HEK293 (cell line): ENCODE results near the gene PAX3.

Experiments
- CTCF ChIA-PET: fragments of 350-600 bp; formaldehyde crosslinking; extraction: SDS; loops from one replicate; lab custom pipeline; 2021; ENCODE audit warnings: antibody characterized with exemption; lab: Yijun Ruan, JAX
- POLR2A ChIA-PET: fragments of 300-600 bp; formaldehyde crosslinking; extraction: SDS; loops from one replicate; lab custom pipeline; 2020; ENCODE audit warnings: antibody characterized with exemption, inconsistent platforms; lab: Yijun Ruan, JAX
- H3K27ac ChIP-seq: fragments of 200-500 bp; sonication (Bioruptor generic); 2 replicates; pipeline ENCODE4 v1.5.1; 2014; ENCODE audit warnings: low read depth, low read length, control low read depth, inconsistent platforms; ENCODE audit errors: extremely low read depth
- H3K36me3 ChIP-seq, 2 experiments: fragments of 200-500 bp in 1 of 2; sonication (Bioruptor generic) in 1 of 2; 1 replicate in 1 of 2; 2 replicates in 1 of 2; pipeline ENCODE4 v1.5.1; 2014 to 2017; ENCODE audit warnings: inconsistent platforms in 2 of 2, low read length in 2 of 2; ENCODE audit not compliant: control insufficient read depth in 2 of 2, insufficient read depth in 1 of 2
- H3K4me1 ChIP-seq: fragments of 200-500 bp; sonication (Bioruptor generic); 2 replicates; pipeline ENCODE4 v1.5.1; 2014; ENCODE audit warnings: mild to moderate bottlenecking, low read length, inconsistent platforms; ENCODE audit not compliant: control insufficient read depth, insufficient read depth
- H3K4me3 ChIP-seq: 2 replicates; pipeline ENCODE4 v1.5.1; 2011; ENCODE audit warnings: low read depth, mild to moderate bottlenecking, control low read depth, low read length, moderate library complexity
- H3K9me3 ChIP-seq: fragments of 200-500 bp; sonication (Bioruptor generic); 2 replicates; pipeline ENCODE4 v1.5.1; 2014; ENCODE audit warnings: low read depth, low read length, inconsistent platforms; ENCODE audit not compliant: control insufficient read depth, insufficient read depth
- FEZF1 ChIP-seq: fragments of 450-650 bp; formaldehyde crosslinking; IDR thresholded peaks from 2 replicates; pipeline ENCODE4 v1.5.1; 2016; ENCODE audit warnings: missing biosample characterization, missing genetic modification characterization
- HOXD13 ChIP-seq: sonication (generic); formaldehyde crosslinking; IDR thresholded peaks from 2 replicates; pipeline ENCODE4 v1.8.0; 2022; ENCODE audit warnings: missing genetic modification reagents, borderline replicate concordance
- KLF10 ChIP-seq: fragments of 450-650 bp; IDR thresholded peaks from 2 replicates; pipeline ENCODE4 v1.5.1; 2018; ENCODE audit warnings: missing biosample characterization, mild to moderate bottlenecking, missing genetic modification characterization
- OSR2 ChIP-seq: fragments of 450-650 bp; formaldehyde crosslinking; IDR thresholded peaks from 2 replicates; pipeline ENCODE4 v1.5.1; 2016; ENCODE audit warnings: missing biosample characterization, missing genetic modification characterization
- REPIN1 ChIP-seq: fragments of 450-650 bp; formaldehyde crosslinking; IDR thresholded peaks from 2 replicates; pipeline ENCODE4 v1.5.1; 2017; ENCODE audit warnings: missing biosample characterization, missing genetic modification characterization, low read depth
- ZBTB1 ChIP-seq: fragments of 450-650 bp; formaldehyde crosslinking; IDR thresholded peaks from 2 replicates; pipeline ENCODE4 v1.5.1; 2016; ENCODE audit warnings: missing biosample characterization, missing genetic modification characterization
- ZNF114 ChIP-seq: fragments of 450-650 bp; formaldehyde crosslinking; IDR thresholded peaks from 2 replicates; pipeline ENCODE4 v1.5.0; 2017; ENCODE audit warnings: missing biosample characterization, missing genetic modification characterization
- ZNF121 ChIP-seq: fragments of 450-650 bp; formaldehyde crosslinking; IDR thresholded peaks from 2 replicates; pipeline ENCODE4 v1.5.1; 2016; ENCODE audit warnings: missing biosample characterization, missing genetic modification characterization
- ZNF140 ChIP-seq: fragments of 450-650 bp; formaldehyde crosslinking; IDR thresholded peaks from 2 replicates; pipeline ENCODE4 v1.5.1; 2016; ENCODE audit warnings: missing biosample characterization, missing genetic modification characterization
- ZNF214 ChIP-seq: fragments of 450-650 bp; formaldehyde crosslinking; IDR thresholded peaks from 2 replicates; pipeline ENCODE4 v1.5.1; 2017; ENCODE audit warnings: missing biosample characterization, mild to moderate bottlenecking, missing genetic modification characterization, borderline replicate concordance
- ZNF274 ChIP-seq, 2 experiments: fragments of 200-500 bp in 1 of 2; fragments of 450-650 bp in 1 of 2; sonication (Bioruptor generic) in 1 of 2; formaldehyde crosslinking in 1 of 2; IDR thresholded peaks; 2 replicates each; pipeline versions ENCODE4 v1.5.1 to v1.6.1; 2014 to 2016; ENCODE audit warnings: borderline replicate concordance in 1 of 2, inconsistent platforms in 1 of 2, low read length in 1 of 2, missing biosample characterization in 1 of 2, missing genetic modification characterization in 1 of 2
- ZNF350 ChIP-seq: fragments of 450-650 bp; formaldehyde crosslinking; IDR thresholded peaks from 2 replicates; pipeline ENCODE4 v1.5.0; 2017; ENCODE audit warnings: missing biosample characterization, mild to moderate bottlenecking, missing genetic modification characterization
- ZNF416 ChIP-seq: fragments of 450-650 bp; formaldehyde crosslinking; IDR thresholded peaks from 2 replicates; pipeline ENCODE4 v1.5.1; 2016; ENCODE audit warnings: missing biosample characterization, missing genetic modification characterization
- ZNF561 ChIP-seq: fragments of 450-650 bp; IDR thresholded peaks from 2 replicates; pipeline ENCODE4 v1.5.1; 2018; ENCODE audit warnings: missing biosample characterization, missing genetic modification characterization, borderline replicate concordance
- ZNF600 ChIP-seq: fragments of 450-650 bp; formaldehyde crosslinking; IDR thresholded peaks from 2 replicates; pipeline ENCODE4 v1.5.1; 2016; ENCODE audit warnings: missing biosample characterization, missing genetic modification characterization
- ZNF660 ChIP-seq: fragments of 450-650 bp; IDR thresholded peaks from 2 replicates; pipeline ENCODE4 v1.5.1; 2018; ENCODE audit warnings: missing biosample characterization, mild to moderate bottlenecking, missing genetic modification characterization
- ZNF670 ChIP-seq: fragments of 450-650 bp; formaldehyde crosslinking; IDR thresholded peaks from 2 replicates; pipeline ENCODE4 v1.5.1; 2016; ENCODE audit warnings: missing biosample characterization, missing genetic modification characterization, low read depth
- ZNF677 ChIP-seq: fragments of 450-650 bp; IDR thresholded peaks from 2 replicates; pipeline ENCODE4 v1.5.0; 2018; ENCODE audit warnings: missing biosample characterization, mild to moderate bottlenecking, missing genetic modification characterization, moderate library complexity
- ZNF701 ChIP-seq: fragments of 450-650 bp; formaldehyde crosslinking; IDR thresholded peaks from 2 replicates; pipeline ENCODE4 v1.5.1; 2016; ENCODE audit warnings: missing biosample characterization, missing genetic modification characterization
- ZXDB ChIP-seq: fragments of 450-650 bp; formaldehyde crosslinking; IDR thresholded peaks from 2 replicates; pipeline ENCODE4 v1.5.1; 2016; ENCODE audit warnings: missing biosample characterization, missing genetic modification characterization
- TF ChIP-seq, protein P1 (sequence below): fragments of 450-650 bp; formaldehyde crosslinking; IDR thresholded peaks from 2 replicates; pipeline ENCODE4 v1.5.1; 2016; ENCODE audit warnings: missing biosample characterization, missing genetic modification characterization
- TF ChIP-seq, protein P2 (sequence below): fragments of 450-650 bp; formaldehyde crosslinking; IDR thresholded peaks from 2 replicates; pipeline ENCODE4 v1.5.1; 2016; ENCODE audit warnings: missing biosample characterization, missing genetic modification characterization, low read depth
- TF ChIP-seq, protein P3 (sequence below): fragments of 450-650 bp; formaldehyde crosslinking; IDR thresholded peaks from 2 replicates; pipeline ENCODE4 v1.5.1; 2016; ENCODE audit warnings: missing biosample characterization, missing genetic modification characterization
- TF ChIP-seq, protein P4 (sequence below): fragments of 450-650 bp; formaldehyde crosslinking; IDR thresholded peaks from 2 replicates; pipeline ENCODE4 v1.5.1; 2016; ENCODE audit warnings: missing biosample characterization, missing genetic modification characterization

PAX3 gene

DNA sequence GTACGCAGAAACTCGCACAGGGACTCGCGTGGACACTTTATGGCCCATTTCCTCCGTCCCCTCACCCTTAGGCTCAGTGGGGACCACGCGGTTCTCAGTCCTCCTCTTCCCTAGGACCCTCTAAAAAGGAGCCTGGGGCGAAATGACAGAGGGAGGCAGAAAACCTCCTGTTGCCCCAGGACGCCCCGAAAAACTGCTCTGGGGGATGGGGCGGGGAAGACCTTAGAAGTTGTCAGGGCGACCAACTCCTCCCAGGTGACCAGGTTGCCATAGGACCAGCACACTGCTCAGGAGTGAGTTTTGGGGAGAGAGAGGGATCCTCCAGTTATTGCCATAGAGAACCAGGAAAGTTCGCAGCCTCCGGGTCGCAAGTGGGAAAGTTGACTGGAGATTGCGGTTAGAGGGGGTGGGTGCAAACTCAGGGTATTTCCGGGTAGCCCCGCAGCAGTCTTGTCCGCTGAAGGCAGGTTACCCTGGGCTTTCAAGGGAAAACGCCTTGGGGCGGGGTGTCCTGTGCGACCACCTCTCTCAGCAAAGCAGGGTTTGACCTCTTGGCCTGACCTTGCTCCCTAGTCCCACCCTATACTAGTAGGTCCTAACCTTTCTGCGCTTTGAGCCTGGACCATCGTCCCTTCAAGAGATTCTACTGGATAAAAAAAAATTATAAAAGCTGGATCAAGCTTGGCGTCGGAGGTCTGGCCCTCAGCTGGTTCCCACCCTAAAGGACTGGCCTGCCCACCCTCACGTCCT lies 7.8 kb upstream of the PAX3 start:
- TF ChIP-seq OSR2 (tag by site-specific recombination), result no peak
- no peak for TF ChIP-seq ZNF561 (tag by site-specific recombination)
- no peak for TF ChIP-seq ZBTB1
- TF ChIP-seq ZNF114 (tag by site-specific recombination), result no peak
- no peak for TF ChIP-seq FEZF1 (tag by site-specific recombination)
- no peak for TF ChIP-seq ZNF214 (tag by site-specific recombination)
- TF ChIP-seq ZNF701 (tag by site-specific recombination), result no peak
- no peak for TF ChIP-seq ZNF274 (IDR thresholded peaks at IDR 0.05; ENCODE audit: low read length)
- TF ChIP-seq ZNF274 (tag by site-specific recombination; IDR thresholded peaks at IDR 0.05; ENCODE audit: borderline replicate concordance), result no peak
- no peak for TF ChIP-seq ZNF121 (tag by site-specific recombination)
- TF ChIP-seq, protein P1, sequence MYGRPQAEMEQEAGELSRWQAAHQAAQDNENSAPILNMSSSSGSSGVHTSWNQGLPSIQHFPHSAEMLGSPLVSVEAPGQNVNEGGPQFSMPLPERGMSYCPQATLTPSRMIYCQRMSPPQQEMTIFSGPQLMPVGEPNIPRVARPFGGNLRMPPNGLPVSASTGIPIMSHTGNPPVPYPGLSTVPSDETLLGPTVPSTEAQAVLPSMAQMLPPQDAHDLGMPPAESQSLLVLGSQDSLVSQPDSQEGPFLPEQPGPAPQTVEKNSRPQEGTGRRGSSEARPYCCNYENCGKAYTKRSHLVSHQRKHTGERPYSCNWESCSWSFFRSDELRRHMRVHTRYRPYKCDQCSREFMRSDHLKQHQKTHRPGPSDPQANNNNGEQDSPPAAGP (tag by site-specific recombination), result no peak

DNA sequence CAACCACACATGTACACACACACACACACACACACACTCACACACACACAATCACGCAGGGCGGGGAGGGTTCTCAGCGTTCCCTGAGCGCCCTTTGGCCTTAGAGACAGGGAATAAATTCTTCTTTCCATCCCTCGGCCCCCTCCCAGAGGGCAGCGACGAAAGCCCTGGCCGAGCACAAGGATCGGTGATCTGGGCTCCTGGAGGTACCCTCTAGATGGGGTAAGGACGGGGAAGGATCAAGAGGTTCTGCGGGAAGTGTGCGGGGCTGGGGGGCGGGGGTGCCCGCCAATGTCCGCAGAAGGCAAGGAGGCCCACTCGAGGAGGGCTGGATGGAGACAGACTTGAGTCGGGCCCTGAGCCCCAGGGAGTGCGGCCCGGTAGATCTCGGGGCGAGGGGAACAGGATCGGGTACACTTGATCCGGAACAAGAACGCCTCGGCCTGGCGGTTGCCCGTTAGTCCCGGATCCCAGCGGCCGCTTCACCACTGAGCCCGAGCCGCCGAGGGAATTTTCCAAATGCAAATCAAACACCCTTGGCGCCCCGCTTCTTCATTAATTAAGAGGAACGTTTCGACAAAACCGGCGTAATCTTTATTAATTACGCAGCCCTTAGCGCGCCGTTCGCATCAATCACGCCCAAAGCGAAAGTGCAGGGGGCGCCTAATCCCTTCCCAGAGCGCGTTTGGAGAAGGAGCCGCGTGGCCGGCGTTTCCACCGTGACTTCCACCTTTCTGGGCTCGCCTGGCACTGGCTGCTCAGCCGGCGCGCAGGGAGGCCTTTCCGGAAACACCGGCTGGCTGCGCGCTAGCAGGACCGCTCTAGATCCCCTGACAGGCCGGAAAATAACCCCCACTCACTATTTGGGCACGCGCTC lies 7.0 kb upstream of the PAX3 start:
- TF ChIP-seq ZNF600 (tag by site-specific recombination) (no peak), ZNF660 (tag by site-specific recombination) (no peak), ZNF670 (tag by site-specific recombination) (no peak), ZNF677 (tag by site-specific recombination) (no peak), ZNF416 (tag by site-specific recombination) (no peak), KLF10 (no peak), ZXDB (tag by site-specific recombination) (no peak), ZNF140 (tag by site-specific recombination) (no peak), ZNF114 (tag by site-specific recombination) (no peak), REPIN1 (no peak), HOXD13 (CRISPR knock-in tag) (no peak), ZNF350 (tag by site-specific recombination) (no peak)
- TF ChIP-seq, protein P2, sequence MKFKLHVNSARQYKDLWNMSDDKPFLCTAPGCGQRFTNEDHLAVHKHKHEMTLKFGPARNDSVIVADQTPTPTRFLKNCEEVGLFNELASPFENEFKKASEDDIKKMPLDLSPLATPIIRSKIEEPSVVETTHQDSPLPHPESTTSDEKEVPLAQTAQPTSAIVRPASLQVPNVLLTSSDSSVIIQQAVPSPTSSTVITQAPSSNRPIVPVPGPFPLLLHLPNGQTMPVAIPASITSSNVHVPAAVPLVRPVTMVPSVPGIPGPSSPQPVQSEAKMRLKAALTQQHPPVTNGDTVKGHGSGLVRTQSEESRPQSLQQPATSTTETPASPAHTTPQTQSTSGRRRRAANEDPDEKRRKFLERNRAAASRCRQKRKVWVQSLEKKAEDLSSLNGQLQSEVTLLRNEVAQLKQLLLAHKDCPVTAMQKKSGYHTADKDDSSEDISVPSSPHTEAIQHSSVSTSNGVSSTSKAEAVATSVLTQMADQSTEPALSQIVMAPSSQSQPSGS (tag by site-specific recombination), result no peak
- TF ChIP-seq, protein P3, sequence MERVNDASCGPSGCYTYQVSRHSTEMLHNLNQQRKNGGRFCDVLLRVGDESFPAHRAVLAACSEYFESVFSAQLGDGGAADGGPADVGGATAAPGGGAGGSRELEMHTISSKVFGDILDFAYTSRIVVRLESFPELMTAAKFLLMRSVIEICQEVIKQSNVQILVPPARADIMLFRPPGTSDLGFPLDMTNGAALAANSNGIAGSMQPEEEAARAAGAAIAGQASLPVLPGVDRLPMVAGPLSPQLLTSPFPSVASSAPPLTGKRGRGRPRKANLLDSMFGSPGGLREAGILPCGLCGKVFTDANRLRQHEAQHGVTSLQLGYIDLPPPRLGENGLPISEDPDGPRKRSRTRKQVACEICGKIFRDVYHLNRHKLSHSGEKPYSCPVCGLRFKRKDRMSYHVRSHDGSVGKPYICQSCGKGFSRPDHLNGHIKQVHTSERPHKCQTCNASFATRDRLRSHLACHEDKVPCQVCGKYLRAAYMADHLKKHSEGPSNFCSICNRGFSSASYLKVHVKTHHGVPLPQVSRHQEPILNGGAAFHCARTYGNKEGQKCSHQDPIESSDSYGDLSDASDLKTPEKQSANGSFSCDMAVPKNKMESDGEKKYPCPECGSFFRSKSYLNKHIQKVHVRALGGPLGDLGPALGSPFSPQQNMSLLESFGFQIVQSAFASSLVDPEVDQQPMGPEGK (tag by site-specific recombination), result no peak
- TF ChIP-seq, protein P4, sequence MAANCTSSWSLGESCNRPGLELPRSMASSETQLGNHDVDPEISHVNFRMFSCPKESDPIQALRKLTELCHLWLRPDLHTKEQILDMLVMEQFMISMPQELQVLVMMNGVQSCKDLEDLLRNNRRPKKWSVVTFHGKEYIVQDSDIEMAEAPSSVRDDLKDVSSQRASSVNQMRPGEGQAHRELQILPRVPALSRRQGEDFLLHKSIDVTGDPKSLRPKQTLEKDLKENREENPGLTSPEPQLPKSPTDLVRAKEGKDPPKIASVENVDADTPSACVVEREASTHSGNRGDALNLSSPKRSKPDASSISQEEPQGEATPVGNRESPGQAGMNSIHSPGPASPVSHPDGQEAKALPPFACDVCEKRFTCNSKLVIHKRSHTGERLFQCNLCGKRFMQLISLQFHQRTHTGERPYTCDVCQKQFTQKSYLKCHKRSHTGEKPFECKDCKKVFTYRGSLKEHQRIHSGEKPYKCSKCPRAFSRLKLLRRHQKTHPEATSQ (tag by site-specific recombination), result no peak
- H3K27ac ChIP-seq, result no peak overlapping the region
- no peak overlapping the region for H3K4me3 ChIP-seq
- H3K4me1 ChIP-seq, result no peaks in the 10 kb centered on the region
- H3K36me3 ChIP-seq, result no peaks in the 10 kb centered on the region
- H3K9me3 ChIP-seq, result no peaks in the 10 kb centered on the region
- ChIA-PET POLR2A (no interaction called here), CTCF (no interaction called here)

More for the DNA sequence above, 7.8 kb upstream of the PAX3 start:
- H3K9me3 ChIP-seq, result no peaks in the 10 kb centered on the region
- H3K4me3 ChIP-seq, result no peak overlapping the region
- H3K27ac ChIP-seq, result no peak overlapping the region
- ChIA-PET CTCF (no interaction called here), POLR2A (no interaction called here)
- H3K36me3 ChIP-seq, result no peaks in the 10 kb centered on the region
- H3K4me1 ChIP-seq, result no peaks in the 10 kb centered on the region
